ENCODE data around the gene TMEM134.

The TMEM134 gene

DNA sequence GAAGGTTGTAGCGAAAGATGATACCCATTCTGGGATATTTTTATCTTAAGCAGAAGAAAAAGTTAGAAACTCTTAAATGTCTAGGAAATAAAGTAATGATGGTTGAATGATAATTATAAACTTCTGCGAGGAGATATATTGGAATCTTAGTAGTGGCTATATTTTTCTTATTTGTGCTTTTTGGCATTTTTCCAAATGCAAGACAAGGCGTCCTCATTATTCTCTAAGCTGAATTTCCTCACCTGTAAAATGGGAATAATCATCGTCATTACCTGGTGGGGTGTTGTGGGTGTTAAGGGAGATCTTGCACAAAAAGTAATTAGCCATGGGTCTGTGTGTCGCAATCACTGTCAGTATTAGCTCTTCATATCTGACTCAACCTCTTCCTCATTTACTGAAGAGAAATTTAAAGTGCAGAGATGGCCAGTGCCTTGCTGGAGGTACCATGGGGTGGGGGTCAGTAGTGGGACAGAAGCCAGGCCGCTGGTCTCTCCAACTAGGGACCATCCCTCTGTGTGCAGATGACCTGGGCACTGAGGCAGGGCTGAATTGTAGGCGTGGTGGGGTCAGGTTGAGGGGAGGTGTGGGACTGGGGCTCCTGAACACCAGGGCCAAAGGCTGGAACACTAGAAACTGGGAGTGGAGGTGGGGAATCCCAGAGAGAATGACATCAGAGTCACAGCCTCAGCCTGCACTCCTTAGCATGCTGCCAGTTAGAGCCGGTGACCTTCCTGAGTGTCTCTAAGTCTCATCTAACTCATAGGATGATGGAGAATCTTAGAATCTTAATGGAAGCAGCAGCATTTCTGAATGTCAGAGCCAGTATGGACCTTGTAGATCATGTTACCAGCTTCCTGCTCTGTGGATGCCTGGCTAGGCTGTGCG is 32.0 kb upstream of the TMEM134 start:
- ATAC-seq (no peak), DNase-seq (no peak)

- DNase-seq, result no peak
- no peak for ATAC-seq
Observed at GRCh38 chr11:67500484-67500821, 31.4 kb upstream of the TMEM134 start.

GRCh38 chr11:67499808-67500483 is 30.9 kb upstream of the TMEM134 start:
- DNase-seq (no peak), ATAC-seq (no peak)

GRCh38 chr11:67498544-67498972 is 29.5 kb upstream of the TMEM134 start:
- ATAC-seq, result no peak

GRCh38 chr11:67497656-67498291 is 28.7 kb upstream of the TMEM134 start:
- ATAC-seq (no peak), DNase-seq (no peak)

More at GRCh38 chr11:67498544-67498972, 29.5 kb upstream of the TMEM134 start:
- DNase-seq, result no peak

- no peak for ATAC-seq
Observed at GRCh38 chr11:67496113-67496512, 27.1 kb upstream of the TMEM134 start.

GRCh38 chr11:67495234-67496005 is 26.4 kb upstream of the TMEM134 start:
- ATAC-seq (no peak), DNase-seq (no peak)

More at GRCh38 chr11:67496113-67496512, 27.1 kb upstream of the TMEM134 start:
- DNase-seq, result no peak

DNA sequence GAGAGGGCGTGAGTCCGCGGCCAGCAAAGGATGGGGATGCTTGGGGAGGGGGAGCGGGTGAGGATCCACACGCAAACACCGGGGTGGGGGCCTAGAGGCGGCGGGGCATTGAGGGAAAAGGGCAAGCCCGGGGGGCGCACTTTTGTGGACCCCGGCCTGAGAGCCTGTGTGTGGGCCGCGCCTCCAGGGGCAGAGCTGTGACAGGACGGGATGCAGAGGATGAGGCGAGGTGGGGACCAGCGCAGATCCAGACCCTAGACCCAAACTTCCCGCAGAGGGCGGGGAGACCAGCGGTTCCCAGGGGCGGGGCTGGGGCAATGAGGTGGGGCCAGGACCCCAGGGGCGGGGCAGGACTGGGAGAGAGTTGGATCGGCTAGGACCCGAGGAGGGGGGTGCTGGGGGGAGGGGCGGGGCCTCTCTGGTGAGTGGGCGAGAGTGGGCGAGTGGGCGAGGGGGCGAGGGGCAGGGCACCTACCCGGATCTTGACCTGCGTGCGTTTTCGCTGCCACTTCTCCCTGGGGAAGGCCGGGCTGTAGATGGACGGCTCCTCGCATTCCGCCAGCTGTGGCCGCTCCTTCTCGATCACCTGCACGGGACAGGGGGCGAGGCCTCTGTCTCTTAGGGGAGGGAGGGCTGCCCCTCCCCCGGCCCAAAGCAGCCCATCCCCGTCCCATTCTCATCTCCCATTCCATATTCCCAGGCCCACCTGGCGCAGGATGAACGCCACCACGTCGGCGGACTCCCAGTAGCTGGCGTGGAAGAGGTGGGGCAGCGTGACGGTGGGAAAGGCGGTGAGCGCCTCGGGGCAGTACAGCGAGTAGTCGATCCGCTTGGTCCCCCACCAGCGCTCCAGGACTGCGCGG is 25.6 kb upstream of the TMEM134 start:
- ATAC-seq (no peak), DNase-seq (no peak)

DNA sequence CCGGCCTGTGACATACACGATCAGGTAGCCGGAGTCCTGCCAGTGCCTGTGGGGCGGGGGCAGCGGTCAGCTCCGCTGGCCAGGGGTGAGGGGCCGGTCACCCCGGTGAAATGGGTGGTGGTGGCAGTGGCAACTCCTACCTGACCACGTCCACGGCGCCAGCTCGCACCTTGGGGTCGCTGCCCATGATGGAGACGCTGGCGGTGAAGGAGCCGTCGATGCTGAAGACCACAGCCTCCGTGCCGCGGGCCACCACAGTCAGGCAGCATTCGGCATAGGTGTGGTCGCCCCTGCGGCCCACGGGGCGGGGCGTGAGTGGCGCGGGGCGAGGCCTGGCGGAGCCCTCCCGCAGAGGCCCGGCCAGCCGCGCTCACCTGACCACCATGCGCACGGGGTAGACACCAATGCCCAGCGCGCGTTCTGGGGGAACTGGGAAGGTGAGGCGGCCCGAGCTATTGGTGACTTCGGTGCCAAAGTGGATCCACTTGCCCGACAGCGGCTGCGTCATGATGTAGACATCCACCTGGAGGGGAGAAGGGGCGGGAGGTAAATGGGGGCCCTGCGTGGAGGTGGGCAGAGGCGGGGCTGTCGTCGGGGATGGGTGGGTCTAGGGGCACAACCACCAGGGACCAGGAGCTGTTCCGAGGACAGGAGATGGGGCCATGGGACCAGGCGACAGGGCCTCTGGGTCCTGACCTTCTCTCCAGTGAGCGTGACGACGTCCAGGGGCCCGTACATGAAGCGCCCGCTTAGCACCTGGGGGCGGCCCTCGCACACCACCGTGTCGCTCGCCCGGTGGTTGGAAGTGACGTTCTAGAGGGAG is 24.7 kb upstream of the TMEM134 start:
- DNase-seq (no peak), ATAC-seq (no peak)

DNA sequence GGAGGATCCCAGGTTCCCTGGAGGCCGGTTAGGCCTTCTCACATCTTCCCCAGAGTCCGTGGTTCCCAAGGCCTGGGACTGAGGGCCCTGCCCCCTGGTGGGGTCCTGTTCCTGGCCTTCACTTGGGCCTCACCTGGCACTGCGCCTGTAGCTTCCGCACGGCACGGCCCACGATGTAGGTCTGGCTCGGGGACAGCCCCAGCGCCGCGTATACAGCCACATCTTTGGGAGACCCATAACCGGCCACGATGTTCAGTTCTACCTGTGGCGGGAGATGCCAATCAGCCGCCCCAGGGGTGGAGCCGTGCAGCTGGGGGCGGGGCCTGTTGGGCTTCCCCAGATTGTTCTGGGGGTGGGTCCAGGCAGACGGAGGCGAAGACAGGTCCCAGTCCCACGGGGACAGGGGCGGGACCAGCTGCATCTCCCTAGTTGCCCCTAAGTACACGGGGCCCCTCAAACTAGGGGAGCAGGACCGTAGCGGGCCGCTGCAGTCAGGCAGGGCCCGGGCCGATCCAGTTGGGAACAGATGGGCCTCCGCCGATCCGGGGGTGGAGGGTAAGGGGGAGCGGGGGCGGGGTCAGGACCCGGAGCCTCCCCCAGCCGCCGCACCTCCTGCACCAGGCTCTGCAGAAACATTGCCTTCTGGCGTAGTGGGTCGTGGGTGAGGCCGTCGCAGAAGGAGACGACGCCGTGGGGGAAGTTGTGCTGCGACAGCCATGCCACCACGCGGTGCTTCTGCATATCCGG is 23.9 kb upstream of the TMEM134 start:
- no peak for ATAC-seq

GRCh38 chr11:67492069-67492727 is 23.1 kb upstream of the TMEM134 start:
- ATAC-seq, result no peak
- DNase-seq, result no peak

More for the DNA sequence above, 23.9 kb upstream of the TMEM134 start:
- DNase-seq, result peak; percentile 52

GRCh38 chr11:67491276-67492068 is 22.4 kb upstream of the TMEM134 start:
- DNase-seq (no peak), ATAC-seq (no peak)

GRCh38 chr11:67490727-67491065 is 21.6 kb upstream of the TMEM134 start:
- DNase-seq, result no peak
- ATAC-seq, result no peak

GRCh38 chr11:67489885-67490726 is 21.1 kb upstream of the TMEM134 start:
- ATAC-seq (no peak), DNase-seq (no peak)

- DNase-seq (no peak), ATAC-seq (no peak)
Observed at GRCh38 chr11:67489203-67489884, 20.3 kb upstream of the TMEM134 start.

DNA sequence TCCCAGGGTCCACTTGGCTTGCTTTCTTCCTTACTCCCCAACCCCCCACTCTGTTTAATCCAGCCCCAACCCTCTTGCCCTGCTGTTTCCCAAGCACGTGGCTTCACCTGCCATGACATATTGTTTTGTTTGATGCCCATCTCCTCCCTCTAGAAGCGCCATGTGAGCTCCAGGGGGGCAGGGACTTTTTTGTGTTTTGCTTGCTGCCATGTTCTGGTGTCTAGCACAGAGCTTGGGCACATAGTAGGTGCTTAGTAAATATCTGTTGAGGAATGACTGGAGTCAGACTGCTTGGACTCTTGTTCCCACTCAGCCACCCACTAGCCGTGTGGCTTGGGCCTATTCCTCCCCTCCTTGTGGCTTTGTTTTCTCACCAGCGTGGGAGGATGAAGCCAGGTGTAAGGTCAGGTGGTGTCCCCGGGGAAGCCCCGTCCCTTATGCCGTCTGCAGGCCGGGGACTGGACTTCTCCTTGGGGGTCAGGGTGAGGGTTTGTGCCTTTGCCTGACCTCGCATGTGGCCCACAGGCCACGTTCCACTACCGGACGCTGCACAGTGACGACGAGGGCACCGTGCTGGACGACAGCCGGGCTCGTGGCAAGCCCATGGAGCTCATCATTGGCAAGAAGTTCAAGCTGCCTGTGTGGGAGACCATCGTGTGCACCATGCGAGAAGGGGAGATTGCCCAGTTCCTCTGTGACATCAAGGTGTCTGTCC is 17.6 kb upstream of the TMEM134 start:
- ATAC-seq (no peak), DNase-seq (peak; percentile 73)

Measured in stimulated activated naive CD8-positive, alpha-beta T cell treated with anti-CD3 and anti-CD28 coated beads, Interleukin-15, Interleukin-2, amounts not matched to agents 100 U/mL and 50 U/mL, for 24 hours (primary cell).